ENCODE results near the gene OSBPL2.
A peak's percentile ranks its signal among the peaks of the same experiment; 100 is the strongest.

The OSBPL2 gene

DNA sequence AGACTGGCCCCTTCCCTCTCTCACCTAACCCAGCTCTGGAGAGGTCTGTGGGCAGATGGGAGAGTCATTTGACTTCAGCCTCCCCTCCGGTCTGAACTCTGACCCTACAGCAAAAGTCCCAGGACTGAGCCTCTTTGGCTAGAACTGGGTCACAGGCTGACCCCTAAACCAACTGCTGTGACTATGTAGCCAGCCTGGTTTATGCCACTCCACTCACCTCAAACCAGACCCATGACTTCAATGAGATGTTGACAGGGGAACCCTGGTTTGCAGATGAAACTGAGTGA, 864 bp upstream of the OSBPL2 start:
- no peak overlapping the region for H3K4me3 ChIP-seq (ENCODE audit: control insufficient read depth, low read depth, low read length)

DNA sequence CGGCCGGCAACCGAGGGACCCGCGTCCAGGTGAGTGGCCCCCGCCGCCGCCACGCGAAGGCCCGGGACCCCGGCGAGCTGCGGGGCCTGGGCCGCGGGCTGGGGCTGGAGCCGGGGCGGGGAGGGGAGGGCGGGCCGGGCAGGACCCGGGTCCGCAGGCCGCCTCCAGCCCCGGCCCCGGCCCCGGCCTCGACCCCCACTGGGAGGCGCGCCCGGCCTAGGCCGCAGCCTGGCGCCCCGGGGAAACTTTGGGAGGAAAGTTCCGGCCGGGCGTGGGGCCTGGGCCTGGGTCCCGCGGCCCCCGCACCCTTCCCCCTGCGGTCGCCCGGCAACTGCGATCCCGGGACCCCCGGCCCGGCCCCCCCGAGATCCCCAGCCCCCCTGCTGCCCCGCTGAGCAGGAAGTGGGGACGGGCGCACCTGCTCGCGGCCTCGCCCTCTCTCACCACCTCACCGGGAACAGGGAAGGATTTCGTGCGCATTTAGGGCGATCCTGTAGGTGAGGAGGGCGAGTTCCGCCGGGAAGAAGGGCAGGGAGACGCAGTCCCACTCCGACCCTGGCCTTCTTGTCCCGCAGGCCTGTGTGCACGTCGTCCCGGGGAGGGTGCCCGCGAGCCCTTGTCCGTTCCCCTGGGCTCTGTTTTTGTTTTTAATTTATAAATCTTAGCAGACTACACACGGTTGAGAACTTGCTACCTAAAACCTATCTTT, 402 bp downstream of the OSBPL2 start:
- peak overlapping the region; percentile 75 for H3K4me3 ChIP-seq (ENCODE audit: control insufficient read depth, low read depth, low read length)
- TF ChIP-seq, protein P1, sequence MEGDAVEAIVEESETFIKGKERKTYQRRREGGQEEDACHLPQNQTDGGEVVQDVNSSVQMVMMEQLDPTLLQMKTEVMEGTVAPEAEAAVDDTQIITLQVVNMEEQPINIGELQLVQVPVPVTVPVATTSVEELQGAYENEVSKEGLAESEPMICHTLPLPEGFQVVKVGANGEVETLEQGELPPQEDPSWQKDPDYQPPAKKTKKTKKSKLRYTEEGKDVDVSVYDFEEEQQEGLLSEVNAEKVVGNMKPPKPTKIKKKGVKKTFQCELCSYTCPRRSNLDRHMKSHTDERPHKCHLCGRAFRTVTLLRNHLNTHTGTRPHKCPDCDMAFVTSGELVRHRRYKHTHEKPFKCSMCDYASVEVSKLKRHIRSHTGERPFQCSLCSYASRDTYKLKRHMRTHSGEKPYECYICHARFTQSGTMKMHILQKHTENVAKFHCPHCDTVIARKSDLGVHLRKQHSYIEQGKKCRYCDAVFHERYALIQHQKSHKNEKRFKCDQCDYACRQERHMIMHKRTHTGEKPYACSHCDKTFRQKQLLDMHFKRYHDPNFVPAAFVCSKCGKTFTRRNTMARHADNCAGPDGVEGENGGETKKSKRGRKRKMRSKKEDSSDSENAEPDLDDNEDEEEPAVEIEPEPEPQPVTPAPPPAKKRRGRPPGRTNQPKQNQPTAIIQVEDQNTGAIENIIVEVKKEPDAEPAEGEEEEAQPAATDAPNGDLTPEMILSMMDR (IDR thresholded peaks at IDR 0.05; ENCODE audit: control insufficient read depth, insufficient read depth, low read depth, low read length, missing control alignments), result no peak
- no peak for DNase-seq (ENCODE audit: low read depth)

More for the DNA sequence above, 864 bp upstream of the OSBPL2 start:
- no peak for DNase-seq (ENCODE audit: low read depth)
- TF ChIP-seq, protein P1 (IDR thresholded peaks at IDR 0.05; ENCODE audit: control insufficient read depth, insufficient read depth, low read depth, low read length, missing control alignments), result no peak

DNA sequence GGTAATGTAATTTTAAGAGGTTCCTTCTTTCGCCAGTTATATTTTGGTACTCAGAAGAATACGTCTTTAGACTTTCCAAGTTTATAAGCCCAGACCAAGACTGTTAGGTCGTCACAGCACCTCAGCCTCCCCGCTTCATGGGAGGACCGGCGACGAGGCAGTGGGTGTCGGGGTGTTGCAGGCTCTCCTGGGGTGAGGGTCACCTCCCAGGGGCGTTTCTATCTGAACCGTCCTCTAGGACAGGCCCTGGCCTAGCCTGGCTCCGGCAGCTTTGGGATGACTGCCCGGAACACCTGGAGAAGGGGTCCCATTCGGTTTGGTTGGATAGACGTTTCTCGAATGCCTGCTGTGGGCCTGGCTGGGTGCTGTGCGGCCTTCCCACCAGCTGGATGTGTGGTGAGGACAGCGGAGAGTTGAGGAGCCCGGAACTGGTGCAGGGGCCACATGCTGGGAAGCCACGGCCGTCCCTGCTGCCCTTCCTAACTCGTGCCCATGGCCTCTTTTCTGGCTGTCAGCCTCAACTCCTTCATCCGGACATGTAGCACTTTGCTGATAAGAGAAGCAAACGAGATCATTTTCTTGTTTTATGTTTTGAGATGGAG, 1.1 kb downstream of the OSBPL2 start:
- H3K4me3 ChIP-seq (ENCODE audit: control insufficient read depth, low read depth, low read length), result peak overlapping the region; percentile 75
- no peak for DNase-seq (ENCODE audit: low read depth)
- TF ChIP-seq, protein P1 (IDR thresholded peaks at IDR 0.05; ENCODE audit: control insufficient read depth, insufficient read depth, low read depth, low read length, missing control alignments), result no peak

DNA sequence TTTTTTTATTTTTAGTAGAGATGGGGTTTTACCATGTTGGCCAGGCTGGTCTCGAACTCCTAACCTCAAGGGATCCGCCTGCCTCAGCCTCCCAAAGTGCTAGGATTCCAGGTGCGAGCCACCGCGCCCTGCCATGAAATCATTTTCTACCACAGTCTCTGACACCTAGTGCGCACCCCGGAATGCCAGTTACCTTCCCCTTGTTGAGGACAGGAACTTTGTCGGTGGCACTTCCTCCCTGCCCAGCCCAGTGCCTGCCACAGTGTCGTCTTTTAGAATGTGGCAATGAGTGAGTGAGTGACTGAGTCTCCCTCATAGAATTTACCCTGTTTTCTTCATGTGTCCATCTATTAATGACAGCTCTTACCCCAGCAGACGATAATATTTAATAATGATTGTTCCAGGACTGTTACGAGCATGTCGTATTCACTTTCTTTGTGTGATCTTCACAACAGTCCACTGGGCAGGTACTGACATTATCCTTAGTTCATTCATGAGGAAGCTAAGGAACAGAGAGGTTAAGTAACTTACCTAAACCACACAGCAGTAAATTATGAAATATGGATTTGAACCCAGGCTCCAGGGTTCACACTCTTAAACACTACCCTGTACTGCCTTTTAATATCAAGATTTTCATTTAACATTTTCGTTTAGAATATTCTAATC, 1.8 kb downstream of the OSBPL2 start:
- DNase-seq (ENCODE audit: low read depth), result no peak
- no peak overlapping the region for H3K4me3 ChIP-seq (ENCODE audit: control insufficient read depth, low read depth, low read length)
- TF ChIP-seq, protein P1 (IDR thresholded peaks at IDR 0.05; ENCODE audit: control insufficient read depth, insufficient read depth, low read depth, low read length, missing control alignments), result no peak

GRCh38 chr20:62241506-62241905, 3.2 kb downstream of the OSBPL2 start:
- TF ChIP-seq, protein P1 (IDR thresholded peaks at IDR 0.05; ENCODE audit: control insufficient read depth, insufficient read depth, low read depth, low read length, missing control alignments), result no peak
- no peak overlapping the region for H3K4me3 ChIP-seq (ENCODE audit: control insufficient read depth, low read depth, low read length)
- DNase-seq (ENCODE audit: low read depth), result no peak

DNA sequence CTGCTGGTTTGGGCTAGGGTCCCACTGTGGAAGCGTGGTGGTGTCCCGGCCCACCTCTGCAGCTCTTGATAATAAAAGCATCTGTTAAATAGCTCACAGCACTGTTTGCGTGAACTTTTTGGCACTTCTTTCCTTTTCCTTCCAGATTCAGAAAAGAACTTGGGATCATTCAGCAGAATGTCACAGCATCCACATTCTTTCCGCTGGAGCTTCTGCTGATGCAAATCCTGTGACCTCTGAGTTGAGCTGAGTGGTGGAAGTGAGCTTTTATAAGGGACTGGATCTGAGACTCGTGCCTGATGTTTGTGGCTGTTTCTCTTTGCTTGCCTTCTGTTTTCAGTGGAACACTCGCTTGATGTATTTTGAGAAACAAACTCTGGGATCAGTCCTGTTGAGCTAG, 3.9 kb downstream of the OSBPL2 start:
- TF ChIP-seq, protein P1 (IDR thresholded peaks at IDR 0.05; ENCODE audit: control insufficient read depth, insufficient read depth, low read depth, low read length, missing control alignments), result no peak
- DNase-seq (ENCODE audit: low read depth), result no peak
- no peak overlapping the region for H3K4me3 ChIP-seq (ENCODE audit: control insufficient read depth, low read depth, low read length)
